Stomach (tissue), 9 donors: ENCODE measurements around the gene RPS6KC1. TPM values are rescaled to one million over a fixed set of nuclear protein-coding genes. Genes with fewer than 3 reads are reported as not detected.

Experiments
- DNase-seq, 2 donors: peaks; one replicate each; pipeline versions ENCODE4 v3.0.0 to v3.0.0-alpha.2; 2013 to 2019
- H3K27ac ChIP-seq, 5 donors: fragments of 200-600 bp in 4 of 5; sonication (generic) in 4 of 5; one replicate each; pipeline ENCODE4 v1.5.1; 2013 to 2019; ENCODE audit warnings: mild to moderate bottlenecking in 1 of 5, moderate library complexity in 1 of 5
- H3K27me3 ChIP-seq, 3 donors: fragments of 200-600 bp; sonication (generic); one replicate each; pipeline ENCODE4 v1.5.1; 2017 to 2019; ENCODE audit warnings: mixed run types in 1 of 3
- H3K36me3 ChIP-seq, 4 donors: fragments of 200-600 bp; sonication (generic); 1 replicate in 3 of 4; 2 replicates in 1 of 4; pipeline ENCODE4 v1.5.1; 2016 to 2019
- H3K4me1 ChIP-seq, 4 donors: fragments of 200-600 bp; sonication (generic); one replicate each; pipeline ENCODE4 v1.5.1; 2016 to 2019
- H3K4me3 ChIP-seq, 4 donors: fragments of 200-600 bp; sonication (generic) in 3 of 4; one replicate each; pipeline ENCODE4 v1.5.1; 2016 to 2019; ENCODE audit warnings: mild to moderate bottlenecking in 1 of 4
- H3K9me3 ChIP-seq, 4 donors: fragments of 200-600 bp; sonication (generic); one replicate each; pipeline ENCODE4 v1.5.1; 2016 to 2019
- EP300 ChIP-seq: sonication (generic); formaldehyde crosslinking; IDR thresholded peaks from one replicate; pipeline ENCODE4 v1.6.1; 2017; ENCODE audit warnings: antibody characterized with exemption
- POLR2A ChIP-seq, 4 donors: fragments of 450-650 bp; IDR thresholded peaks; one replicate each; pipeline ENCODE4 v1.6.1; 2016; ENCODE audit warnings: antibody characterized with exemption in 4 of 4, control low read depth in 2 of 4, mild to moderate bottlenecking in 1 of 4, moderate library complexity in 1 of 4
- POLR2AphosphoS5 ChIP-seq, 3 donors: sonication (generic); formaldehyde crosslinking; IDR thresholded peaks; one replicate each; pipeline ENCODE4 v1.6.1; 2016; ENCODE audit warnings: antibody characterized with exemption in 3 of 3
- WGBS, 5 donors: extraction: QIAGEN DNeasy Blood & Tissue Kit in 3 of 5; methylation state at CpG; one replicate each; pipeline versions ENCODE4 v1.1.5 to v1.1.7; 2013 to 2018; 5-methylcytosine and 5-hydroxymethylcytosine counted together
- intact Hi-C: fragments of 100-400 bp; cut with DNase I; formaldehyde crosslinking; loops from one replicate; pipeline ENCODE4 v1.15.1; 2023; ENCODE audit warnings: low total_unique reads
- polyA plus RNA-seq, 3 donors: library from polyadenylated mRNA; stranded (reverse); fragments of 200-250 nt; gene quantifications; one replicate each; pipeline ENCODE4 v1.2.3, GENCODE V29; 2013
- total RNA-seq, 5 donors: library from RNA; depleted of rRNA; stranded (reverse); fragments of >200 nt; gene quantifications; one replicate each; pipeline versions ENCODE4 v1.1.0 to v1.2.3, GENCODE V29; 2014 to 2016
- TF ChIP-seq, protein P1 (sequence below), 7 experiments: fragments of 450-650 bp in 4 of 7; fragments of 200-600 bp in 3 of 7; sonication (generic) in 3 of 7; IDR thresholded peaks; one replicate each; pipeline ENCODE4 v1.5.1; 2016 to 2019; ENCODE audit warnings: antibody characterized with exemption in 7 of 7, control low read depth in 2 of 7, mild to moderate bottlenecking in 1 of 7
- donor health status: healthy with polysubstance abuse.
- donor health status: Bipolar disorder and iron deficiency.
- donor health status: healthy.

RPS6KC1 gene
- total and polyA plus RNA-seq, 8 donors: 3.8 to 137 (median 8.9) TPM

DNA sequence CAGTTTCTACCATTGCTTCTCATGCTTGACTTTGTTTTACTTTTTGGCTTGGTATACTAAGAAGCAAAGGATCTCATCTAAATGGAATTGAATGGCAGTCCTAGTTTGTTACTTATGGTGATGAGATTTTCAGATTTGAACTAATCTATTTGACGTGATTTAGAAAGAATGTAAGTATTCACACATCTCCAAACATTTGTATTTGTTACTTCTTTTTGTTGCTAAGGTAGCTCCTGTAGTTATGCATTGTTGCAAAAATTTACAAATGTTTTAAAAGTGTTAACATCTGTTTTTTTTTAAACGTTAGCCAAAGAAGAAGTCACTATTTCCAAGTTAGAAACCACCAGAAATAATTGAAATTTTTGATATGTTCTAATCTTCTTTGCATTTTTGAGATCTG is 222.5 kb downstream of the RPS6KC1 start:
- 73 to 86% (median 80%) methylated on average over 2 of the region's 2 CpGs for WGBS, 5 donors
- H3K36me3 ChIP-seq: peaks cover 0 to 31% (median 23%) of the 10 kb centered on the region in 4 donors
- no peak for DNase-seq
- no peaks in the 10 kb centered on the region for H3K9me3 ChIP-seq
- H3K27ac ChIP-seq: no peak overlapping the region
- intact Hi-C loops: no loop called here
- no peaks in the 10 kb centered on the region for H3K27me3 ChIP-seq
- no peaks in the 10 kb centered on the region for H3K4me1 ChIP-seq
- H3K4me3 ChIP-seq: no peak overlapping the region
- TF ChIP-seq POLR2AphosphoS5 (IDR thresholded peaks at IDR 0.05) (no peak), POLR2A (IDR thresholded peaks at IDR 0.05) (no peak), EP300 (no peak)
- TF ChIP-seq, protein P1, sequence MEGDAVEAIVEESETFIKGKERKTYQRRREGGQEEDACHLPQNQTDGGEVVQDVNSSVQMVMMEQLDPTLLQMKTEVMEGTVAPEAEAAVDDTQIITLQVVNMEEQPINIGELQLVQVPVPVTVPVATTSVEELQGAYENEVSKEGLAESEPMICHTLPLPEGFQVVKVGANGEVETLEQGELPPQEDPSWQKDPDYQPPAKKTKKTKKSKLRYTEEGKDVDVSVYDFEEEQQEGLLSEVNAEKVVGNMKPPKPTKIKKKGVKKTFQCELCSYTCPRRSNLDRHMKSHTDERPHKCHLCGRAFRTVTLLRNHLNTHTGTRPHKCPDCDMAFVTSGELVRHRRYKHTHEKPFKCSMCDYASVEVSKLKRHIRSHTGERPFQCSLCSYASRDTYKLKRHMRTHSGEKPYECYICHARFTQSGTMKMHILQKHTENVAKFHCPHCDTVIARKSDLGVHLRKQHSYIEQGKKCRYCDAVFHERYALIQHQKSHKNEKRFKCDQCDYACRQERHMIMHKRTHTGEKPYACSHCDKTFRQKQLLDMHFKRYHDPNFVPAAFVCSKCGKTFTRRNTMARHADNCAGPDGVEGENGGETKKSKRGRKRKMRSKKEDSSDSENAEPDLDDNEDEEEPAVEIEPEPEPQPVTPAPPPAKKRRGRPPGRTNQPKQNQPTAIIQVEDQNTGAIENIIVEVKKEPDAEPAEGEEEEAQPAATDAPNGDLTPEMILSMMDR (IDR thresholded peaks at IDR 0.05): no peak

DNA sequence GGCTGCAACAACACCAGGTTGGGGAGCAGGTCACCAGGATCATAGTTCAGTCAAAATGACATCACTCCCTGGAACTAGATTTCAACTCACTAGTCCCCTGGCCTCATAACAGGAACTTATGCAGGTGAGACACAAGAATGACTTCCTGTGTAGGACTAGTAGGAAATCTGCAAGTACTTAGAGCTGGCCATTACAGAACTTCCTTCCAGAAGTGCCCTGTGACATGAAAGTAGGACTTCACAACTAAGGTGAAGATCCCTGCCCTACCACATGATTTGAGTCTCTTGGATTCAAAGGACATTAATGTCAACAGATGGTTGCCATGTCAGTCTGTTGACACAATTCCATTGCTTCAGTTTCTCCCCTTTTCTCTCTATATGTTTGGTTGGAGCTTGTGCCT is 223.1 kb downstream of the RPS6KC1 start:
- Histone ChIP-seq H3K27me3 (no peaks in the 10 kb centered on the region), H3K27ac (no peak overlapping the region), H3K9me3 (no peaks in the 10 kb centered on the region), H3K4me1 (no peaks in the 10 kb centered on the region), H3K4me3 (no peak overlapping the region), H3K36me3 (peaks cover 0 to 31% (median 23%) of the 10 kb centered on the region in 4 donors)
- TF ChIP-seq POLR2AphosphoS5 (IDR thresholded peaks at IDR 0.05) (no peak), EP300 (no peak), POLR2A (IDR thresholded peaks at IDR 0.05) (no peak)
- TF ChIP-seq, protein P1 (IDR thresholded peaks at IDR 0.05): no peak
- peak in 1 of 2 donors; percentile 27 for DNase-seq
- intact Hi-C loops: no loop called here

DNA sequence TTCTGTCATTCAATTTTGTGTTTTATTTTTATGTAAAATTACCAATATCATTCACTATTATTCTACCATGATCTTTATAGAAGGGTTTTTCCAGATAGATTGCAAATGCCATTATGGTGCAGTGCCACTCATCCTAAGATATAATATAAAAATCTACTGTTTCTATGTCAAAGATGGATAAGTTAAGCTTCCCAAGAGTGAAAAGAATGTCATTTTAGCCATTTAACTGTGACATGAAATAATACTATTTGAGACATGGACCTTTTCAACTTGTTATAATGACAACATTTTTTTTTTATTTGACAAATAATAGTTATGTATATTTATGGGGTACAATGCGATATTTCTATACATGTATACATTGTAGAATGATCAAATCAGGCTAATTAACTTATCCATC is 224.3 kb downstream of the RPS6KC1 start:
- no peaks in the 10 kb centered on the region for H3K9me3 ChIP-seq
- no peak for DNase-seq
- 95 to 99% (median 97%) methylated on average over 1 of the region's 1 CpG for WGBS, 5 donors
- no peak overlapping the region for H3K27ac ChIP-seq
- H3K36me3 ChIP-seq: peaks cover 0 to 31% (median 23%) of the 10 kb centered on the region in 4 donors
- no peak overlapping the region for H3K4me3 ChIP-seq
- H3K4me1 ChIP-seq: no peaks in the 10 kb centered on the region
- no peaks in the 10 kb centered on the region for H3K27me3 ChIP-seq
- TF ChIP-seq POLR2A (IDR thresholded peaks at IDR 0.05) (no peak), EP300 (no peak), POLR2AphosphoS5 (IDR thresholded peaks at IDR 0.05) (no peak)
- TF ChIP-seq, protein P1 (IDR thresholded peaks at IDR 0.05): no peak
- intact Hi-C loops: no loop called here

DNA sequence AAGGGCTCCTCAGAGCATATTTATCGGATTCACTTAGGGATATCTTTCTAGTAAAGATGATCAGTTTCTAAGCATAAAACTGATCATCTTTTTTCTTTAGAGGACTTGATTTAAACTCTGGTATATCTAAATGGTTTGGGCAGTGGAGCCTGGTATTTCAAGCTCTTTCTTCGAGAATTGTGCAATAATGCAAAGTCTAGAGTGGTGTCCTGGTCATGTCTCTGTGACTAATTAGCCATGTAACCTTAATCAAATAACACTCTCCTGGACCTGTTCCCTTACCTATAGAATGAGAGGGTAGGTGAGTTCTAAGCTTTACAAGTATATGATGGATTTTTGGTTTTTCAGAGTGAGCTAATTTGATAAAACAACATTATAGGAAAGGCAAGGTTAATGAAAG is 225.2 kb downstream of the RPS6KC1 start:
- Histone ChIP-seq H3K4me1 (no peaks in the 10 kb centered on the region), H3K4me3 (no peak overlapping the region), H3K27ac (no peak overlapping the region), H3K9me3 (no peaks in the 10 kb centered on the region), H3K36me3 (peaks cover 0 to 31% (median 23%) of the 10 kb centered on the region in 4 donors), H3K27me3 (no peaks in the 10 kb centered on the region)
- intact Hi-C loops: no loop called here
- DNase-seq: no peak
- TF ChIP-seq POLR2A (IDR thresholded peaks at IDR 0.05) (no peak), POLR2AphosphoS5 (IDR thresholded peaks at IDR 0.05) (no peak), EP300 (no peak)
- TF ChIP-seq, protein P1 (IDR thresholded peaks at IDR 0.05): no peak
- 95 to 99% (median 98%) methylated on average over 2 of the region's 2 CpGs for WGBS, 5 donors
